PC-3 (cell line): Measurements from ENCODE around the gene UBE2E3. TPM values are rescaled to one million over a fixed set of nuclear protein-coding genes. Genes with fewer than 3 reads are reported as not detected.

Source experiments
- ATAC-seq: fragments of 200-7000 bp; cut with Tn5 transposase; 2 replicates; pipeline ENCODE4 v1.9.1; 2020; ENCODE audit warnings: mild to moderate bottlenecking, moderate library complexity
- BruUV-seq: library from RNA; stranded (reverse); fragments of 400-500 nt; replicated peaks from 2 replicates; lab custom pipeline; 2021; lab: Mats Ljungman, UMichigan
- CTCF ChIA-PET: fragments of 300-600 bp; sonication (Branson Sonifier 250); formaldehyde crosslinking; loops from one replicate; lab custom pipeline; 2022; ENCODE audit warnings: antibody characterized with exemption; lab: Charles Lee
- POLR2A ChIA-PET: fragments of 300-600 bp; sonication (Branson Sonifier 250); formaldehyde crosslinking; loops from one replicate; lab custom pipeline; 2022; ENCODE audit warnings: antibody characterized with exemption; ENCODE audit not compliant: unreplicated experiment; lab: Charles Lee
- DNase-seq: peaks from one replicate; pipeline ENCODE4 v3.0.0-alpha.2; 2015
- H2AFZ ChIP-seq: fragments of 300-600 bp; sonication (generic); 2 replicates; pipeline ENCODE4 v1.6.0; 2016; ENCODE audit warnings: antibody characterized with exemption, low read length
- H3F3A ChIP-seq: fragments of 300-600 bp; sonication (generic); one replicate; pipeline ENCODE4 v1.6.0; 2017; ENCODE audit warnings: antibody characterized with exemption, low read length, control low read depth, mild to moderate bottlenecking; ENCODE audit not compliant: unreplicated experiment
- H3K27ac ChIP-seq: fragments of 300-600 bp; sonication (generic); 2 replicates; pipeline ENCODE4 v1.5.1; 2016; ENCODE audit warnings: mild to moderate bottlenecking, low read length
- H3K27me3 ChIP-seq: fragments of 300-600 bp; sonication (generic); 2 replicates; pipeline ENCODE4 v1.6.1; 2016; ENCODE audit warnings: low read length, mixed read lengths
- H3K36me3 ChIP-seq: fragments of 300-600 bp; sonication (generic); 2 replicates; pipeline ENCODE4 v1.6.1; 2016; ENCODE audit warnings: low read depth, mixed run types, low read length, mixed read lengths
- H3K4me1 ChIP-seq: fragments of 300-600 bp; sonication (generic); 2 replicates; pipeline ENCODE4 v1.5.1; 2016; ENCODE audit warnings: low read length; ENCODE audit not compliant: insufficient read depth
- H3K4me2 ChIP-seq: fragments of 300-600 bp; sonication (generic); 2 replicates; pipeline ENCODE4 v1.6.0; 2016; ENCODE audit warnings: low read length
- H3K4me3 ChIP-seq: fragments of 300-600 bp; sonication (generic); 2 replicates; pipeline ENCODE4 v1.5.1; 2016; ENCODE audit warnings: mild to moderate bottlenecking, low read length, mixed read lengths
- H3K79me2 ChIP-seq: fragments of 300-600 bp; sonication (generic); 2 replicates; pipeline ENCODE4 v1.6.1; 2017; ENCODE audit warnings: low read length, mixed read lengths
- H3K9ac ChIP-seq: fragments of 300-600 bp; sonication (generic); 2 replicates; pipeline ENCODE4 v1.6.0; 2016; ENCODE audit warnings: mild to moderate bottlenecking, low read length
- H3K9me2 ChIP-seq: fragments of 300-600 bp; sonication (generic); replicated peaks from 2 replicates; pipeline ENCODE4 v1.6.1; 2016; ENCODE audit warnings: mixed run types, low read length, mixed read lengths
- H3K9me3 ChIP-seq: fragments of 300-600 bp; sonication (generic); 2 replicates; pipeline ENCODE4 v1.6.1; 2016; ENCODE audit warnings: low read length, mixed read lengths
- H4K20me1 ChIP-seq: fragments of 300-600 bp; sonication (generic); 2 replicates; pipeline ENCODE4 v1.6.1; 2016; ENCODE audit warnings: low read length, mixed read lengths
- EZH2 ChIP-seq: fragments of 300-600 bp; sonication (generic); IDR thresholded peaks from one replicate; pipeline ENCODE4 v1.6.1; 2017; ENCODE audit warnings: antibody characterized with exemption, mild to moderate bottlenecking, low read length; ENCODE audit not compliant: unreplicated experiment
- EZH2phosphoT487 ChIP-seq: fragments of 300-600 bp; sonication (generic); IDR thresholded peaks from 2 replicates; pipeline ENCODE4 v1.6.1; 2018; ENCODE audit warnings: mild to moderate bottlenecking, antibody characterized with exemption, low read length, borderline replicate concordance
- intact Hi-C: fragments of 100-400 bp; cut with micrococcal nuclease; formaldehyde crosslinking; loops from 2 replicates; pipeline ENCODE4 v1.9.0; 2023
- total RNA-seq: library from RNA; depleted of rRNA; stranded (reverse); fragments of >200 nt; gene quantifications from 2 replicates; pipeline ENCODE4 v1.2.3, GENCODE V29; 2014
- TF ChIP-seq, protein P1 (sequence below): fragments of 300-600 bp; sonication (generic); conservative IDR thresholded peaks from 2 replicates; pipeline ENCODE4 v1.5.1; 2017; ENCODE audit warnings: antibody characterized with exemption, low read depth, mild to moderate bottlenecking, low read length

The UBE2E3 gene
- total RNA-seq, 1 experiment from 2014 or later = 95.6 TPM

DNA sequence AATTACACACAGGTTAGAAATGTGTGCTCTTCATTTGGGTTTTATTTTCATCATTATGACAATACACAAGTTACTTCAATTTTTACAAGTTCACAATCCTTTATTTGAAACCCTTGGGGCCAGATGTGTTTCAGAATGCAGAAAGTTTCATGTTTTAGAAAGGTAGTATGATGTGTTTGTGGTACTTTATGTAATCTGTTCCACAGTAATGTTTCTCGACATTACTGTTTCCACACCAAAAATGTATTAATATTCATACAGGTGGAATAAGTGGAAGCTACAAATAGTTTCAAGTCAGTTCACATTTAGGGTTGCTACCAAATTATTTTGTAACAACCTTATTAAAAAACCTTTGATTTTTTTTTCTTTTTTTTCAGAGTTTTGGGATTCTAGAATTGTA lies 10.4 kb downstream of the UBE2E3 start:
- Histone ChIP-seq H3K4me3 (no peak overlapping the region), H4K20me1 (no peaks in the 10 kb centered on the region), H3K36me3 (peaks cover 25% of the 10 kb centered on the region), H3K9me2 (no peaks in the 10 kb centered on the region), H3K4me1 (peaks cover 32% of the 10 kb centered on the region), H3K4me2 (peak overlapping the region; percentile 58), H3F3A (no peaks in the 10 kb centered on the region), H2AFZ (no peak overlapping the region), H3K27ac (peak overlapping the region; percentile 53), H3K79me2 (peaks cover 96% of the 10 kb centered on the region), H3K9me3 (no peaks in the 10 kb centered on the region), H3K27me3 (no peaks in the 10 kb centered on the region), H3K9ac (no peak overlapping the region)
- DNase-seq (no peak), ATAC-seq (no peak)
- TF ChIP-seq EZH2phosphoT487 (no peak), EZH2 (no peak)
- TF ChIP-seq, protein P1, sequence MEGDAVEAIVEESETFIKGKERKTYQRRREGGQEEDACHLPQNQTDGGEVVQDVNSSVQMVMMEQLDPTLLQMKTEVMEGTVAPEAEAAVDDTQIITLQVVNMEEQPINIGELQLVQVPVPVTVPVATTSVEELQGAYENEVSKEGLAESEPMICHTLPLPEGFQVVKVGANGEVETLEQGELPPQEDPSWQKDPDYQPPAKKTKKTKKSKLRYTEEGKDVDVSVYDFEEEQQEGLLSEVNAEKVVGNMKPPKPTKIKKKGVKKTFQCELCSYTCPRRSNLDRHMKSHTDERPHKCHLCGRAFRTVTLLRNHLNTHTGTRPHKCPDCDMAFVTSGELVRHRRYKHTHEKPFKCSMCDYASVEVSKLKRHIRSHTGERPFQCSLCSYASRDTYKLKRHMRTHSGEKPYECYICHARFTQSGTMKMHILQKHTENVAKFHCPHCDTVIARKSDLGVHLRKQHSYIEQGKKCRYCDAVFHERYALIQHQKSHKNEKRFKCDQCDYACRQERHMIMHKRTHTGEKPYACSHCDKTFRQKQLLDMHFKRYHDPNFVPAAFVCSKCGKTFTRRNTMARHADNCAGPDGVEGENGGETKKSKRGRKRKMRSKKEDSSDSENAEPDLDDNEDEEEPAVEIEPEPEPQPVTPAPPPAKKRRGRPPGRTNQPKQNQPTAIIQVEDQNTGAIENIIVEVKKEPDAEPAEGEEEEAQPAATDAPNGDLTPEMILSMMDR = no peak
- intact Hi-C loops = loop anchor here (5.0 kb wide), 1 partner anchor 47 kb away; no protein-coding TSS in a partner anchor
- ChIA-PET POLR2A (no interaction called here), CTCF (no interaction called here)
- no TSS peak for BruUV-seq

DNA sequence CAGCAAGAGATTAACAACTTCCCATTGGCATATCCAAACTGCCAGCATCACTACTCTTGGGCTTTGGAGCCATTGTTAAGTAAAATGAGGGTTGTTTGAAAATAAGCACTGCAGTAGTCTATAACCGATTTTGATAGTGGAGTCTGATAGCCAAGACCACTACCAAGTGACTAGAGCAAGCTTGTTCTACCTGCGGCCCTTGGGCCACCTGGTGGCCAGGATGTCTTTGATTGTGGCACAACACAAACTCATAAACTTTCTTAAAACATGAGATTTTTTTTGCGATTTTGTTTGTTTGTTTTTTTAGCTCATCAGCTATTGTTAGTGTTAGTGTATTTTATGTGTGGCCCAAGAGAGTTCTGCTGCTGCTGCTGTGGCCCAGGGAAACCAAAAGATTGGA lies 11.0 kb downstream of the UBE2E3 start:
- H3K9me3 ChIP-seq = no peaks in the 10 kb centered on the region
- no peak overlapping the region for H3K27ac ChIP-seq
- intact Hi-C loops = loop anchor here (5.0 kb wide), 1 partner anchor 46 kb away; no protein-coding TSS in a partner anchor
- DNase-seq (no peak), ATAC-seq (no peak)
- H3K4me1 ChIP-seq = peaks cover 27% of the 10 kb centered on the region
- no peaks in the 10 kb centered on the region for H3K27me3 ChIP-seq
- no peaks in the 10 kb centered on the region for H4K20me1 ChIP-seq
- H3K9ac ChIP-seq = no peak overlapping the region
- H3K79me2 ChIP-seq = peaks cover 96% of the 10 kb centered on the region
- TF ChIP-seq EZH2 = no peak
- TF ChIP-seq, protein P1 = peak; percentile 36; the same call in 1 of the 2 replicates
- TF ChIP-seq EZH2phosphoT487 = no peak
- ChIA-PET POLR2A (no interaction called here), CTCF (no interaction called here)
- H3F3A ChIP-seq = no peaks in the 10 kb centered on the region
- no peak overlapping the region for H3K4me3 ChIP-seq
- no peak overlapping the region; the same call in 1 of the 2 replicates for H3K4me2 ChIP-seq
- peaks cover 25% of the 10 kb centered on the region for H3K36me3 ChIP-seq
- no TSS peak for BruUV-seq
- H3K9me2 ChIP-seq = no peaks in the 10 kb centered on the region
- no peak overlapping the region for H2AFZ ChIP-seq

DNA sequence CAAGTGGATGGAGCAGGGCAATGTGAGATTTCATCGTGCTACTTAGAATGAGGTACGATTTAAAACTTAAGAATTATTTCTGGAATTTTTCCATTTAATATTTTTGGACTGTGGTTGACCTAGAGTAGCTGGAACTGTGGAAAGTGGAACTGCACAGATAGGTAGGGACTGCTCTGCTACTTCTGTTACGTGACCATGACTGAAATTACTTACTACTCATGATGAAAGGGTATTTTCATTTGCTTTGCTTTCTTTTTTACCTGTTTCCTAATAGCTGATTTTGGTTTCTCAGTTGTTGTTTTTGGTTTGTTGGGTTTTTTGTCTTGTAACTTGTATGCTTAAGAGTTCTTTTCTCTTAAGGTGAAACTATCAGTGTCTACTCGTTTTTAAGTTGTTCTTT lies 11.4 kb downstream of the UBE2E3 start:
- H3K4me2 ChIP-seq = no peak overlapping the region
- no peak overlapping the region for H3K27ac ChIP-seq
- DNase-seq (no peak), ATAC-seq (no peak)
- peaks cover 96% of the 10 kb centered on the region for H3K79me2 ChIP-seq
- no peaks in the 10 kb centered on the region for H4K20me1 ChIP-seq
- ChIA-PET CTCF (no interaction called here), POLR2A (no interaction called here)
- no peaks in the 10 kb centered on the region for H3F3A ChIP-seq
- peaks cover 25% of the 10 kb centered on the region for H3K36me3 ChIP-seq
- no TSS peak for BruUV-seq
- no peak overlapping the region for H2AFZ ChIP-seq
- TF ChIP-seq EZH2 (no peak), EZH2phosphoT487 (no peak)
- TF ChIP-seq, protein P1 = no peak
- H3K27me3 ChIP-seq = no peaks in the 10 kb centered on the region
- no peak overlapping the region for H3K9ac ChIP-seq
- peaks cover 27% of the 10 kb centered on the region for H3K4me1 ChIP-seq
- H3K4me3 ChIP-seq = no peak overlapping the region
- H3K9me3 ChIP-seq = no peaks in the 10 kb centered on the region
- intact Hi-C loops = loop anchor here (5.0 kb wide), 1 partner anchor 45 kb away; no protein-coding TSS in a partner anchor
- H3K9me2 ChIP-seq = no peaks in the 10 kb centered on the region
